Cardiac fibroblast (primary cell): ENCODE data around the gene TRAF3.

Experiments used
- DNase-seq, 2 donors: peaks; one replicate each; pipeline versions ENCODE4 v3.0.0 to v3.0.0-alpha.2; 2010; ENCODE audit warnings: low read depth in 2 of 2
- H3K4me3 ChIP-seq, 2 donors: replicated peaks in 1 of 2; 1 replicate in 1 of 2; 2 replicates in 1 of 2; pipeline ENCODE4 v1.5.1; 2011; ENCODE audit warnings: low read depth in 2 of 2, low read length in 2 of 2, mild to moderate bottlenecking in 2 of 2, moderate library complexity in 1 of 2
- CTCF ChIP-seq: IDR thresholded peaks from one replicate; pipeline ENCODE4 v1.5.1; 2011; ENCODE audit warnings: low read depth, mild to moderate bottlenecking, low read length, inconsistent platforms

Gene TRAF3

DNA sequence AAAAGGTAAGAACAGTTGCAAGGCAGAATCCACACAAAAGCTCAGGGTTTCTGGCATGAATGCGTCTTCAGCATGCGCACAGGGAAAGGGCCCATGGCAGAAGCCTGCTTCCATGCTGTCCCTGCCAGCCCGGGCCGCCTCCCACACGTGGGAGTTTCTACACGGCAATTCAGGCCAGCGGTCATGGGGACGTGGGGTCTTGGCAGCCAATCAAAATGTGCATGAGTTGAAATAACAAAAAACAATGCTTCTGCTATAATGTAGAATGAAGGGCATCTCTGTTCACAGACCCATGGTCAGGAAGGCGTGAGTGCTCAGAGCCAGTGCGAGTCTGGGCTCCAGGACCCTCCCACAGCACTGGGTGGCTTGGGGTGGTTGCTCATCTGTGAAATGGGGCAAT is 173.8 kb downstream of the TRAF3 start:
- TF ChIP-seq CTCF, result no peak
- H3K4me3 ChIP-seq, result no peak overlapping the region
- peak in 1 of 2 donors; percentile 44 for DNase-seq

DNA sequence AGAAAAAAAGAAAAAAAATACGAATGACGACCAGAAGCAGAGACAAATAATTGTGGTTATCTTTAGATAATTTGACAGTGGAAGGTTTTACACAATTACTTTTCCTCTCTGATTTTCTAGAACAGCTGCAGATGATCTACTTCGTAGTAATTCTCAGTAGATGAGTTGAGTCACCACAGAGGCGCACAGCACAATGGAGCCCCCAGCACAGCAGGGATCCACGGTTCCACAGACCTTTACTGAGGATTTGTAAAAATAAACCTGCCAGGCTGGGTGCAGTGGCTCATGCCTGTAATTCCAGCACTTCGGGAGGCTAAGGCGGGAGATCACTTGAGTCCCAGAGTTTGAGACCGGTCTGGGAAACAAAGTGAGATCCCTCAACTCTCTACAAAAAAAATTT is 174.6 kb downstream of the TRAF3 start:
- DNase-seq, result no peak
- no peak for TF ChIP-seq CTCF
- H3K4me3 ChIP-seq, result no peak overlapping the region

DNA sequence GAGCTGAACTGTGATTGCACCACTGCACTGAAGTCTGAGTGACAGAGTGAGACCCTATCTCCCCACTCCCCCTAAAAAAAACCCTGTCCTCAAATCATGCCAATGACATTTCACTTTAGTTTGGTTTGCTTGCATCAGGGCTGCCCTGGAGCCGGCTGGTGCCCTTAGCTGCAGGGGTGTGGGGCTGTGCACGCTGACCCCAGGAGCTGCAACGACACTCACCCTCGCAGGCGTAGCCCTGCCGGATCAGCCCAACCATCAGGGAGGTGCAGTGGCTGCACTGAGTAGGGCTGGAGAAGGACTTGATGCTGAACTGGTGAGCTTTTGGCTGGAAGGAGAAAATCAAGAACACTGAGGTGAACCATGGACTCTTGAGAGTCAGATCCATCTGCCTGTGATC is 175.0 kb downstream of the TRAF3 start:
- DNase-seq, result no peak
- no peak for TF ChIP-seq CTCF
- H3K4me3 ChIP-seq, result no peak overlapping the region

DNA sequence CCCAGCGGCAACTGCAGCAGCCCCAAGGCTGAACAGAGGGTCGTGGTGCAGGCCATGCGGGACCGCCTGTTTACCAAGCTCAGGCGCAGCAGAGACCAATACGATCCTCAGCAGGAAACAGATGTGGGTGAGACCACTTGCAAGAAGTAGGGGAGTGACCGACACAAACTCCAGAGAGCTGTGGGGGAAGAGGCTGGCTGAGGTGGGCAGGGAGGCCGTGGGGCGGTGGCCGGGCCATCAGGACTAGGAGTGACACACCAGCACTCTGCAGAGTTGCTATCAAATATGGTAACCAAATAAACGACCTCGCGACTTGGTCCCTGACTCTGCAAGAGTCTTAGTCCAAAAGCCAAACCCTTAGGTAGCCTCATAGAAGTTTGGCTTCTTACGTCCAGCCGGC is 175.9 kb downstream of the TRAF3 start:
- no peak for DNase-seq
- no peak overlapping the region for H3K4me3 ChIP-seq
- TF ChIP-seq CTCF, result no peak

DNA sequence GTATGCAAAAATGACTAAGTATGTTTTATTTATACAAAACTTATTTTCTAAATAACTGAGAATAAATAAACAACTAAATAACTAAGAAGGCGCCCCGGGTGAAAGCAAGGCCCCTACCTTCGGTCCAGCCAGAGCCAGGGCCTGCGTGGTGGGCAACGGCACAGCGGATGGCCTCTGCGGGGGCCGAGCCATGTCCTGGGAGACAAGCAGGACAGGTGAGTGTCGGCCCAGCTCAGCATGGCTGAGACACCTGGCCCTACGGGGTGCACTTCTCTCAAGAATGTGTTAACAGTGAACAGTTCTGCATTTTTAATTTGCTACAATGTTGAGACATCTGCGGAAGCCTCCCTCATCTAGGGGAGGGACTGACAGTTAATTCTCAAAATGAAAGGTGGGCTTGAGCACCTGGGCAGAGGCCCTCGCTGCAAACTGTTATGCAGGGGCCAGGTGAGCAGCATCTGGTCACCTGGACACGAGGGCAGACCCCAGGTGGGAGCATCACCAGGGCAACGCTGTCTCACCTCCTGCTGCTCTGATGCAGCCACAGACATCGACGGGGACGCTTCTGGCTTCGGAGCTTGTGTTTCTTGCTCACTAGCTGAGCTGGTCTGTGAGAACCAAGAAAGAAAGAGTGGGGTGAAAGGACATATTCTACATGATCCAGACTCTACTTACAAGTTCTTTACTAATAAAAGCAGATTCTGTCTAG is 177.0 kb downstream of the TRAF3 start:
- no peak for TF ChIP-seq CTCF
- H3K4me3 ChIP-seq, result no peak overlapping the region
- no peak for DNase-seq

GRCh38 chr14:102955636-102956408 is 178.6 kb downstream of the TRAF3 start:
- no peak for DNase-seq
- no peak for TF ChIP-seq CTCF
- H3K4me3 ChIP-seq, result no peak overlapping the region

- no peak overlapping the region for H3K4me3 ChIP-seq
- TF ChIP-seq CTCF, result no peak
- DNase-seq, result no peak
These were observed 180.0 kb downstream of the TRAF3 start for GRCh38 chr14:102957222-102957621.
